Fibroblast of lung (primary cell): ENCODE measurements around the gene PROM2. TPM values are rescaled to one million over a fixed set of nuclear protein-coding genes. Genes with fewer than 3 reads are reported as not detected.
A peak's percentile ranks its signal among the peaks of the same experiment; 100 is the strongest.

Experiments used
- DNase-seq, 2 donors: peaks; one replicate each; pipeline versions ENCODE4 v3.0.0 to v3.0.0-alpha.2; 2010; ENCODE audit warnings: low read depth in 2 of 2
- H2AFZ ChIP-seq: 2 replicates; pipeline ENCODE4 v1.5.1; 2012; ENCODE audit warnings: low read length, control low read depth, inconsistent platforms
- H3K27ac ChIP-seq: 2 replicates; pipeline ENCODE4 v1.5.1; 2011; ENCODE audit warnings: low read length, control low read depth; ENCODE audit not compliant: insufficient read depth
- H3K27me3 ChIP-seq: 2 replicates; pipeline ENCODE4 v1.5.1; 2011; ENCODE audit warnings: mild to moderate bottlenecking, low read length; ENCODE audit not compliant: control insufficient read depth, insufficient read depth
- H3K36me3 ChIP-seq: 2 replicates; pipeline ENCODE4 v1.5.1; 2011; ENCODE audit warnings: low read length; ENCODE audit not compliant: control insufficient read depth, insufficient read depth
- H3K4me1 ChIP-seq: 2 replicates; pipeline ENCODE4 v1.5.1; 2011; ENCODE audit warnings: low read length; ENCODE audit not compliant: control insufficient read depth, insufficient read depth; ENCODE audit errors: extremely low read depth
- H3K4me2 ChIP-seq: 2 replicates; pipeline ENCODE4 v1.5.1; 2011; ENCODE audit warnings: low read length, control low read depth; ENCODE audit not compliant: insufficient read depth; ENCODE audit errors: extremely low read depth
- H3K4me3 ChIP-seq, 4 experiments: fragments of 200-600 bp in 1 of 4; sonication (generic) in 1 of 4; replicated peaks in 1 of 4; 2 replicates each; pipeline ENCODE4 v1.5.1; 2011 to 2016; ENCODE audit warnings: low read length in 4 of 4, low read depth in 3 of 4, mild to moderate bottlenecking in 3 of 4, control low read depth in 2 of 4, inconsistent platforms in 1 of 4, mixed read lengths in 1 of 4; ENCODE audit not compliant: insufficient read depth in 1 of 4; ENCODE audit errors: control extremely low read depth in 1 of 4
- H3K79me2 ChIP-seq: 2 replicates; pipeline ENCODE4 v1.5.1; 2012; ENCODE audit warnings: mild to moderate bottlenecking, low read length, inconsistent platforms; ENCODE audit not compliant: control insufficient read depth, insufficient read depth
- H3K9ac ChIP-seq: 2 replicates; pipeline ENCODE4 v1.5.1; 2011; ENCODE audit warnings: mild to moderate bottlenecking, low read length, control low read depth; ENCODE audit not compliant: insufficient read depth
- H3K9me3 ChIP-seq: 2 replicates; pipeline ENCODE4 v1.5.1; 2012; ENCODE audit warnings: low read depth, low read length; ENCODE audit not compliant: control insufficient read depth, insufficient read depth
- H4K20me1 ChIP-seq: 2 replicates; pipeline ENCODE4 v1.5.1; 2011; ENCODE audit warnings: low read length; ENCODE audit not compliant: control insufficient read depth, insufficient read depth; ENCODE audit errors: extremely low read depth
- CTCF ChIP-seq, 2 donors: IDR thresholded peaks in 1 of 2; conservative IDR thresholded peaks in 1 of 2; 1 replicate in 1 of 2; 2 replicates in 1 of 2; pipeline ENCODE4 v1.5.1; 2011 to 2012; ENCODE audit warnings: low read length in 2 of 2, control low read depth in 1 of 2, inconsistent platforms in 1 of 2, low read depth in 1 of 2, mild to moderate bottlenecking in 1 of 2
- EZH2 ChIP-seq: IDR thresholded peaks from 2 replicates; pipeline ENCODE4 v1.5.1; 2012; ENCODE audit warnings: low read length, control low read depth, mild to moderate bottlenecking; ENCODE audit errors: missing control alignments
- polyA plus RNA-seq, 2 donors: library from polyadenylated mRNA; depleted of rRNA in 1 of 2; stranded (reverse) in 1 of 2; unstranded in 1 of 2; fragments of >200 nt; gene quantifications; 2 replicates each; pipeline ENCODE4 v1.2.1, GENCODE V29; 2011 to 2012; ENCODE audit warnings: missing spikeins in 1 of 2
- total RNA-seq: library from RNA; depleted of rRNA; stranded (reverse); fragments of >200 nt; gene quantifications from 2 replicates; pipeline ENCODE4 v1.2.1, GENCODE V29; 2014

PROM2 gene
- total and polyA plus RNA-seq, 2 donors (not counting 1 experiment from before 2014, with no cell fraction given) = 0.05 to 0.33 TPM

- Histone ChIP-seq H3K9ac (no peak overlapping the region), H3K36me3 (no peaks in the 10 kb centered on the region), H3K79me2 (no peaks in the 10 kb centered on the region), H2AFZ (no peak overlapping the region), H3K27me3 (no peaks in the 10 kb centered on the region), H3K4me1 (no peaks in the 10 kb centered on the region), H4K20me1 (no peaks in the 10 kb centered on the region), H3K9me3 (no peaks in the 10 kb centered on the region), H3K27ac (no peak overlapping the region), H3K4me2 (no peak overlapping the region), H3K4me3 (no peak overlapping the region)
- TF ChIP-seq EZH2 (no peak), CTCF (conservative IDR thresholded peaks at IDR 0.05 in 1 of 2, IDR thresholded peaks at IDR 0.05 in 1 of 2; ENCODE audit: low read depth in 1 of 2, low read length in 2 of 2) (no peak)
- DNase-seq = peak; percentile 64 to 87
Observed at GRCh38 chr2:95278051-95278471, 3.8 kb downstream of the PROM2 start.

- H2AFZ ChIP-seq = no peak overlapping the region
- no peak overlapping the region for H3K27ac ChIP-seq
- no peaks in the 10 kb centered on the region for H3K9me3 ChIP-seq
- DNase-seq = no peak
- H3K9ac ChIP-seq = no peak overlapping the region
- TF ChIP-seq EZH2 = no peak
- no peak for TF ChIP-seq CTCF (conservative IDR thresholded peaks at IDR 0.05 in 1 of 2, IDR thresholded peaks at IDR 0.05 in 1 of 2; ENCODE audit: low read depth in 1 of 2, low read length in 2 of 2)
- H3K4me3 ChIP-seq = no peak overlapping the region
- H3K36me3 ChIP-seq = no peaks in the 10 kb centered on the region
- no peaks in the 10 kb centered on the region for H3K4me1 ChIP-seq
- no peaks in the 10 kb centered on the region for H4K20me1 ChIP-seq
- H3K79me2 ChIP-seq = no peaks in the 10 kb centered on the region
- no peaks in the 10 kb centered on the region for H3K27me3 ChIP-seq
- H3K4me2 ChIP-seq = no peak overlapping the region
Observed at GRCh38 chr2:95278637-95279225, 4.5 kb downstream of the PROM2 start.

- no peak for DNase-seq
- Histone ChIP-seq H3K4me2 (no peak overlapping the region), H2AFZ (no peak overlapping the region), H3K9ac (no peak overlapping the region), H3K27me3 (no peaks in the 10 kb centered on the region), H3K36me3 (no peaks in the 10 kb centered on the region), H3K4me3 (no peak overlapping the region), H4K20me1 (no peaks in the 10 kb centered on the region), H3K9me3 (no peaks in the 10 kb centered on the region), H3K27ac (no peak overlapping the region), H3K4me1 (no peaks in the 10 kb centered on the region), H3K79me2 (no peaks in the 10 kb centered on the region)
- TF ChIP-seq EZH2 (no peak), CTCF (conservative IDR thresholded peaks at IDR 0.05 in 1 of 2, IDR thresholded peaks at IDR 0.05 in 1 of 2; ENCODE audit: low read depth in 1 of 2, low read length in 2 of 2) (no peak)
Observed at GRCh38 chr2:95279435-95280035, 5.3 kb downstream of the PROM2 start.
